ENCODE measurements around the gene ANLN.

The ANLN gene

GRCh38 chr7:36472141-36472729 is 82.6 kb downstream of the ANLN start:
- no peaks in the 10 kb centered on the region for H3K9me3 ChIP-seq
- no peak for TF ChIP-seq CTCF (IDR thresholded peaks at IDR 0.05)
- no peaks in the 10 kb centered on the region for H3K36me3 ChIP-seq
- H3K27me3 ChIP-seq: no peaks in the 10 kb centered on the region
- no peak overlapping the region for H3K27ac ChIP-seq
- H3K4me1 ChIP-seq (ENCODE audit: control insufficient read depth in 1 of 2, insufficient read depth in 1 of 2, low read depth in 1 of 2, low read length in 1 of 2): no peaks in the 10 kb centered on the region
- no peak overlapping the region for H3K4me3 ChIP-seq (ENCODE audit: low read depth in 1 of 2, low read length in 1 of 2)

- no peaks in the 10 kb centered on the region for H3K27me3 ChIP-seq
- TF ChIP-seq CTCF (IDR thresholded peaks at IDR 0.05): peak; percentile 16
- no peaks in the 10 kb centered on the region for H3K4me1 ChIP-seq (ENCODE audit: control insufficient read depth in 1 of 2, insufficient read depth in 1 of 2, low read depth in 1 of 2, low read length in 1 of 2)
- no peak overlapping the region for H3K27ac ChIP-seq
- H3K4me3 ChIP-seq (ENCODE audit: low read depth in 1 of 2, low read length in 1 of 2): no peak overlapping the region
- no peaks in the 10 kb centered on the region for H3K9me3 ChIP-seq
- no peaks in the 10 kb centered on the region for H3K36me3 ChIP-seq
Observed at GRCh38 chr7:36473454-36474282, 84.0 kb downstream of the ANLN start.

GRCh38 chr7:36474283-36475010 is 84.8 kb downstream of the ANLN start:
- H3K9me3 ChIP-seq: no peaks in the 10 kb centered on the region
- TF ChIP-seq CTCF (IDR thresholded peaks at IDR 0.05): no peak
- H3K4me1 ChIP-seq (ENCODE audit: control insufficient read depth in 1 of 2, insufficient read depth in 1 of 2, low read depth in 1 of 2, low read length in 1 of 2): no peaks in the 10 kb centered on the region
- H3K27me3 ChIP-seq: no peaks in the 10 kb centered on the region
- no peaks in the 10 kb centered on the region for H3K36me3 ChIP-seq
- no peak overlapping the region for H3K27ac ChIP-seq
- no peak overlapping the region for H3K4me3 ChIP-seq (ENCODE audit: low read depth in 1 of 2, low read length in 1 of 2)

GRCh38 chr7:36475011-36475342 is 85.3 kb downstream of the ANLN start:
- TF ChIP-seq CTCF (IDR thresholded peaks at IDR 0.05): no peak
- Histone ChIP-seq H3K27ac (no peak overlapping the region), H3K4me1 (ENCODE audit: control insufficient read depth in 1 of 2, insufficient read depth in 1 of 2, low read depth in 1 of 2, low read length in 1 of 2) (no peaks in the 10 kb centered on the region), H3K36me3 (no peaks in the 10 kb centered on the region), H3K27me3 (no peaks in the 10 kb centered on the region), H3K9me3 (no peaks in the 10 kb centered on the region), H3K4me3 (ENCODE audit: low read depth in 1 of 2, low read length in 1 of 2) (no peak overlapping the region)

- Histone ChIP-seq H3K27me3 (no peaks in the 10 kb centered on the region), H3K27ac (no peak overlapping the region), H3K9me3 (no peaks in the 10 kb centered on the region), H3K36me3 (no peaks in the 10 kb centered on the region), H3K4me1 (ENCODE audit: control insufficient read depth in 1 of 2, insufficient read depth in 1 of 2, low read depth in 1 of 2, low read length in 1 of 2) (no peaks in the 10 kb centered on the region), H3K4me3 (ENCODE audit: low read depth in 1 of 2, low read length in 1 of 2) (no peak overlapping the region)
- TF ChIP-seq CTCF (IDR thresholded peaks at IDR 0.05): no peak
Observed at GRCh38 chr7:36475381-36475780, 85.7 kb downstream of the ANLN start.
